ENCODE results near the gene ACTR10. TPM values are rescaled to one million over a fixed set of nuclear protein-coding genes. Genes with fewer than 3 reads are reported as not detected.

The ACTR10 gene
- 71.3 and 79.3 TPM in 2 replicates for total RNA-seq (2014; rRNA removed; shearing (Covaris generic))

DNA sequence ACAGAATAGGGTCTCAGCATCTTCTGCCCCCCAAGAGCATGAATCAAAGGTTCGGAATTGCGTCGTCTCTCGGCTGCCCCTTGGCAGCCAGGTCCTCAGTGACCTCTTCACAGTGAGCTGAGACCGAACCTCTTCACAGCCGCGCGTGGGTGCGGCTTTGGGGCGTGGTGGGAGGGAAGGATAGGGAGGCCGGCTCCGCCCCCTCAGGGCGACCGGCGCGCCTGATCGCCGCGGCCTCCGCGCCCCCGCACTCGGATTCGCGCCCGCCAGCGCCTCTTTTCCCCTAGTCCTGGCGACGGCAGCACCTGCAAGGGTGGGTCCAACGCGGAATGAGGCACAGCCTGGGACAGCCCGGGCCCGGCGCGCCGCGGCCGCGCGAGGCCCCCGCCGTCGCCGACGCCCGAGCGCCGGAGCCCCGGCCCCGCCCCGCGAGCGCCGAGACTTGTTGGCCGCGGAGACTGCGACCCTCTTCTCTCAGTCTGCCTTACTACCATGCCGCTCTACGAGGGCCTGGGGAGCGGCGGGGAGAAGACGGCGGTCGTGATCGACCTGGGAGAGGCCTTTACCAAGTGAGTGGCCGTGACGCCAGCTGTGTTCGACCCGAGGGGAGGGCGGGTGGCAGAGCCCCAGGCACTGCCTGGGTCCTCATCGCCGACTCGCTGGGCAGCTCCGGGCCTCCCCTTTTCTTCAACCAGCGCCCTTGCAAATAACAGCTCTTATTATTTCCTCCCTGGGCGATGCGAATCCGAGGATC is at the start of gene ACTR10:
ACTR10 (plus strand) TSS at position 424 of the 754 bp plus-strand sequence; CDS start at position 493, 69 bp downstream.
- DNase-seq (ENCODE audit: low read depth), result peak; percentile 90

DNA sequence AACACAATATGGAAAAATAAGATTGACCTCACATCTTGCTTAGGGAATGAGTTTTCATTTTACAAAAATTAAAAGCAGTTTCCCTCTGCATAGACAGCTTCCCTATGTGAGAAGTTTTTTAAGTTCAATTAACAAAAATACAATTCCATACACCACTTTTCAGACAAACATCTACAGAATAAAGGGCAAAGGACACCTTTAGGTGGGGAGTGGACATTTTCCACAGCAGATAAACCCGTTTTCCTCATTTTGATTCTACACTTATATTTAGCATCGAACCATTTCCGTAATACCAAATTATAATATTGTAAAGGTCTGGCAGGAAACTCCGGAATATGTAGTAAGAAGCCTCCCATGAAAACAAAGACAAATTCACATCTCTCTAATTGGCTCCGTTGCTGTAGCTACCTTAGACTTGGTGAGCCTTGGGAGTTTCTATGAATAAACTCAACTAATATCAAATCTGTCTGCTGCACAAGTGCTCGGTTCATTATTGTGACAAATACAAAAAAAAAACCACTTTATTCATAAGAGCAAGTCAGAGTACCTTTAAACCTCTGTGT is 49.6 kb upstream of the ACTR10 start:
- DNase-seq (ENCODE audit: low read depth), result no peak

DNA sequence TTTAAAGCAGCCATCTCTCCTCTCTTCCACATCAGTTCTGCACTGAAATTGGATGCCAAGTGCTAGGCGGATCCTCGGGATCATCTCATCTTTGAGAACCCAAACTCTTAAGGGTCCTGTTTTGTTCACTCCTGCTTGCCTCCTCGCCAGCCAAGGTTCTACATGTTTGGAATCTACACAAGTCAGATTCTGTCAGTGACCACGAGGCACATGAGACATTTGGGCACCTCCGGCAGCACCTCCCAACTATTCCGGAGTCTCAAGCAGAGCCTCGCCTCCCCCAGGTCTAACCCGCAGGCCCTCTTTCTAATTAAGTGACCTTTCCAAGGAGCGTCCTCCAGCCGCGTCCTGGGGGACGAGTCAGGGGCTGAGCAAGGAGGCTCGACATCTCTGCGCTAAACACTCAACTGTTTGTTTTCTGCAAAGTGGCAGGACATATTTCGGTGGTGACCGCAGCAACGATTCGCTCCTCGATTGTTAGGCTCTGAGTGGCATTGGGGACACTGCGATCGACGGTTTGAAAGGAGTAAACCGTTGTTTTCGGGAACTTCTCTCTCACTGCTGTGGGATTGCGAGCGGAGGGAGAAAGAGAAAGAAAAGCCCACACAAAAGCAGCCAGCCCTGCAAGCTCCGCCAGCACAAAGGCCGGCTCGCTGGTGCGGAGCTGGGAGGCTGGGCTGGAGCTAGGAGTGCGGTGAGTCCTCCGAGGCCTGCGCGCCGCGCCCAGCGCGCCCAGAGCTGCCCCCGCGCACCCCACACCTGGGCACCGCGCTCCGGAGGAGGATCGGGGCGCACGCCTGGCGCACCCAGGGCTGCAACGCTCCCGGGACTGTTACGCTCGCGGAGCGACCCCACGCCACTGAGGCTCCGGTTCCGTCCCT is 48.6 kb upstream of the ACTR10 start:
- DNase-seq (ENCODE audit: low read depth), result peak; percentile 60

- peak; percentile 91 for DNase-seq (ENCODE audit: low read depth)
Measured at GRCh38 chr14:58152014-58152857, 47.7 kb upstream of the ACTR10 start, which contains the start of gene ARMH4. TSS of gene ARMH4 (minus strand) at chr14:58152213. CDS start at chr14:58139358, 12,855 bp downstream.

GRCh38 chr14:58160561-58160960 is 39.4 kb upstream of the ACTR10 start:
- no peak for DNase-seq (ENCODE audit: low read depth)

DNA sequence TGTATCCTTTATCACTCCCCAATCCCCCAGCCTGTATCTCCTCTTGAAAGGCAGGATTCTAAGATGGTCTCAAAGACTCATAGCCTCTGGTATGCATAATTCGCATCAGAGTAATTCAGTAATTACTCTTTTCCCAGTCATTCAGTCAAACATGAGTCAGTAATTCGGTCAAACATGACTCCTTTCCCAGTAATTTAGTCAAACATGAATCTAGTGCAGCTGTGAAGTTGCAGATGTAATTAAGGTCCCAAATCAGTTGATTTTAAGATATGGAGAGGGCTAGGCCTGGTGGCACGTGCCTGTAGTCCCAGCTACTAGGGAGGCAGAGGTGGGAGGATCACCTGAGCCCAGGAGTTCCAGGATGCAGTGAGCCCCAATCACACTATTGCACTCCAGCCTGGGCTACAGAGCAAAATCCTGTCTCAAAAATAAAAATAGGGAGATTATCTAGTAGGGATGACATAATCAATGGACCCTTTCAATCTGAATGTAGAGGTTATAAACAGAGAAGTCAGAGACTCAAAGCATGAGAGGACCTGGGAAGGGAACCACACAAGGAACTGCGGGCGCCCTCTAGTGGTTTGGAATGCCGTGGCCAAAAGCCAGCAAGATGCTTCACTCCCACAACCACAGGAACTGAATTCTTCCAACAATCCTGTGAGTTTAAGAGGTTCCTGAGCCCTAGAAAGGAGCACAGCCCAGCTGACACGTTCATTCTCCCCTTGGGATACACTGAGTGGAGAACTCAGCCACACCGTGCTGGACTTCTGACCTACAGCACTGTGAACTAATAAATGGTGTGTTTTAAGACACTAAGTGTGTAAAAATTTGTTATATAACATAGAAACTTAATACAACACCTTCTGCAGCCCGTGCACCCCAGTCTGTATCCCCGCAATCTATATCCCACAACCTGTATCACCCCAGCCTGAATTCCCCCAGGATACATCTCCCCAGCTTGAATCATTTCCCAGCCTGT is 33.7 kb upstream of the ACTR10 start:
- DNase-seq (ENCODE audit: low read depth), result peak; percentile 87

- DNase-seq (ENCODE audit: low read depth), result no peak
Measured at GRCh38 chr14:58167057-58167456, 32.9 kb upstream of the ACTR10 start.

- DNase-seq (ENCODE audit: low read depth), result no peak
Measured at GRCh38 chr14:58167891-58168290, 32.1 kb upstream of the ACTR10 start.

GRCh38 chr14:58171090-58171489 is 28.9 kb upstream of the ACTR10 start:
- peak; percentile 94 for DNase-seq (ENCODE audit: low read depth)

GRCh38 chr14:58177125-58177524 is 22.8 kb upstream of the ACTR10 start:
- no peak for DNase-seq (ENCODE audit: low read depth)

GRCh38 chr14:58189176-58189575 is 10.8 kb upstream of the ACTR10 start:
- DNase-seq (ENCODE audit: low read depth), result no peak

GRCh38 chr14:58191763-58192601 is 8.0 kb upstream of the ACTR10 start:
- no peak for DNase-seq (ENCODE audit: low read depth)

DNA sequence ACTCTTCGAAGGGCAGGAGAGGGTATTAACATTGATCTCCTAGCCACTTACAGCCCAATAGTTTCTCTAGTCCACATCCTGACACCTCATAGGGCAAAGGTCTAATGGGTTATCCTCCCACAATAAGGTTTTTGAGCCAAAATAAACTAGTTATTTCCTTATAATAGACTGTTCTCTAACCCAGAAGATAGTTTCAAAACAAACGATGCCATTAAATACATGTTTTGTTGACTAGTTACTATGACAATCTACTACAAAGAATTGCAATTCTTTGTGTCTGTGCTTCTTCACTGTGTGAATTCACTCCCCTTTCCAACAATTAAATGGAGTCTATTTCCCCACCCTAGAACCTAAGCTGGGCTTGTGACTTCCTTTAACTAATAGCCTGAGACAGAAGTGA is 6.4 kb upstream of the ACTR10 start:
- no peak for DNase-seq (ENCODE audit: low read depth)

DNA sequence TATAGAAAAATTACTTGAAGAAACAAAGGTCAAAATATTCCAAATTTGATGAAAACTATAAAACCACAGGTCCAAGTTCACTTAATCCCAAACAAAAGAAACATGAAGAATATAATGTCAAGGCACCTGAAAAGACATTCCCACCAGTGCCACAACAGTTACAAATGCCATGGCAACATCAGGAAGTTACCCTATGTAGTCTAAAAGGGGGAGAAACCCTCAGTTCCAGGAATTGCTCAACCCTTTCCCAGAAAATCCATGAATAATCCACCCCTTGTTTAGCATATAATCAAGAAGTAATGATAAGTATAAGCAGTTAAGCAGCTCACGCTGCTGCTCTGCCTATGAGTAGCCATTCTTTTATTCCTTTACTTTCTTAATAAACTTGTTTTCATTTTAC is 3.8 kb upstream of the ACTR10 start:
- DNase-seq (ENCODE audit: low read depth), result no peak

- no peak for DNase-seq (ENCODE audit: low read depth)
Measured at GRCh38 chr14:58198086-58198485, 1.9 kb upstream of the ACTR10 start.

DNA sequence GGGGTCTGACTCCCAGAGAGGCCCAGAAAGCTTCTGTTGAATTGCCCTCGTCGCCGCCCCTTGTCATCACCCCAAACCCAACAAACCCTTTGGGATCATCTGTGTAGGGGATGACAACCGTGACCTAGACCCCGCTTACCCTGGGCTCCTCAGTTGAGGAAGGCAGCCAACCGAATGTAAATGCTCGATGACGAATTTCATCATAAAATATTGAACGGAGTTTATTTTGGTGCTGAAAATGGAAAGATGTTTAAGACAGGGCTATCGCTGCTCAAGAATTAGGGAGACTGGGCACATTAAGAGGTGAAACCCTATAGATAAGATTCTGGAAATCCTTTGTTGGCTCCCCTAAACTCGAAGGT is 512 bp downstream of the ACTR10 start:
- DNase-seq (ENCODE audit: low read depth), result no peak

DNA sequence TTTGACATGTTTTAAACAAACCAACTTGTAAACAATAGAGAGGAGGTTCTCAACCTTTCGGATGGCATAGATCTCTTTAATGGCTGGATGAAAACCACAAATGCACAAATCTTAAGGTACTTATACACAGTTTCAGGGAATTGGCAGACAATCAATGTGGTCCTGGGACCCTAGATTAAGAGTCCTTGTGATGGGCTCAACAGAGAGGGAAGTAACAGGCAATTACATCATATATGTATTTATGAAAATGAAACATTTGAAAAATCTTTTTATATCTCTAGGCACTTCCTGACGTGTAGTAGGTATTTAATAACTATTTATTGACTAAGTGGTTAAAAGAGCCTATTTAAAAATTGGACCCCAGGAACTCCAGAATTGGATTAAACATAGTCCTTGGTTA is 897 bp downstream of the ACTR10 start:
- no peak for DNase-seq (ENCODE audit: low read depth)

DNA sequence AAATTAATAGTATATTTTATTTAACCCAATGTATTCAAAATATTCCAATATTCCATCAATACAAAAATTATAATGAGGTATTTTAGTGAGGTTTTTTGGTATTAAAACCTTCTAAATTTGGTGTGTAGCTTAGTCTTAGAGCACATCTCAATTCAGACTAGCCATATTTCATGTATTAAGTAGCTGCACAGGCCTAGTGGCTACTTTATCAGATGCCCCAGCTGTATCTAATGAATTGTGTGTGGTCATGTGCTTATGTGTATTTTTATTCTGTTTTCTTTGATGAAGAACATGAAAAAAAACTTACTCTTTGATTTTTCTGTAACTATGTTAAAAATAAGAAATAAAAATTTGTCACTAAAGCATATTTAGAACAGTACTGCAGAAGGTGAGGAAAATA is 13.2 kb downstream of the ACTR10 start:
- no peak for DNase-seq (ENCODE audit: low read depth)

DNA sequence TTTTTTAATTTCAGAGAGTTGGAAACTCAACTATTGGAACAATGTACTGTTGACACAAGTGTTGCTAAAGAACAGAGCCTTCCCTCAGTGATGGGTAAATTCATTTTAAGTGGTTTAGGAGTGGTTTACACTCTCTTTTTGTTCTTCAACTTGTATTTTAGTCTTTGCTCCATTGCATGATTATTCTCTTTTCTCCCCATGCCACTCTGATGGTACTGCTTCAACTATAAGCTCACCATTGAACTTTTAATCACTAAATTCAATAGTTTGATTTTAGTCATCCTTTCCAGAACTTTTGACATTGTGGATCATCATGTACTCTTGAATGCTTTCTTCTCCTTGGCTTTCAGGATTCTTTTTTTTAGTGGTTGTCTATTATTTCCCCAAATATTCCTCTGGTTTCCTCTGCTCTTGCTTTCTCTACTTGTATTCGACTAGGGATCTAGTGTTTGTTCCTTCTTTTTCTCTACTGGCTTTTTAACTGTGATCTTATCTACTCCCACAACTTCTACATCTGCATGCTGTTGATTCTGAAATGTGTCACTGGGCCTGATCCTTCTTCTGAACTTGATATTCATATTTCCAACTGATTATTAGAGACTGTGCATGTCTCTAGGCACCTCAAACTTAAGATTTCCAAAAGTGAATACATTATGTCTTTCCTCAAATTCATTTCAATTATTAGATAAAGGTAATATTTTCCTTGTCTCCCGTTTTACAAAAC is 15.4 kb downstream of the ACTR10 start:
- no peak for DNase-seq (ENCODE audit: low read depth)

Data from Daoy (cell line).